Panc1 (cell line): ENCODE results near the gene POLR3K.

Source experiments
- POLR2AphosphoS5 ChIP-seq: IDR thresholded peaks from 2 replicates; pipeline ENCODE4 v1.6.1; 2012; ENCODE audit warnings: mild to moderate bottlenecking, low read depth, low read length, moderate library complexity
- SIN3A ChIP-seq: IDR thresholded peaks from 2 replicates; pipeline ENCODE4 v1.6.1; 2012; ENCODE audit warnings: low read depth, mild to moderate bottlenecking, low read length, moderate library complexity, borderline replicate concordance; ENCODE audit not compliant: insufficient read depth
- TF ChIP-seq, protein P1 (sequence below): fragments of 450-650 bp; IDR thresholded peaks from 2 replicates; pipeline ENCODE4 v1.5.1; 2017; ENCODE audit warnings: mild to moderate bottlenecking

DNA sequence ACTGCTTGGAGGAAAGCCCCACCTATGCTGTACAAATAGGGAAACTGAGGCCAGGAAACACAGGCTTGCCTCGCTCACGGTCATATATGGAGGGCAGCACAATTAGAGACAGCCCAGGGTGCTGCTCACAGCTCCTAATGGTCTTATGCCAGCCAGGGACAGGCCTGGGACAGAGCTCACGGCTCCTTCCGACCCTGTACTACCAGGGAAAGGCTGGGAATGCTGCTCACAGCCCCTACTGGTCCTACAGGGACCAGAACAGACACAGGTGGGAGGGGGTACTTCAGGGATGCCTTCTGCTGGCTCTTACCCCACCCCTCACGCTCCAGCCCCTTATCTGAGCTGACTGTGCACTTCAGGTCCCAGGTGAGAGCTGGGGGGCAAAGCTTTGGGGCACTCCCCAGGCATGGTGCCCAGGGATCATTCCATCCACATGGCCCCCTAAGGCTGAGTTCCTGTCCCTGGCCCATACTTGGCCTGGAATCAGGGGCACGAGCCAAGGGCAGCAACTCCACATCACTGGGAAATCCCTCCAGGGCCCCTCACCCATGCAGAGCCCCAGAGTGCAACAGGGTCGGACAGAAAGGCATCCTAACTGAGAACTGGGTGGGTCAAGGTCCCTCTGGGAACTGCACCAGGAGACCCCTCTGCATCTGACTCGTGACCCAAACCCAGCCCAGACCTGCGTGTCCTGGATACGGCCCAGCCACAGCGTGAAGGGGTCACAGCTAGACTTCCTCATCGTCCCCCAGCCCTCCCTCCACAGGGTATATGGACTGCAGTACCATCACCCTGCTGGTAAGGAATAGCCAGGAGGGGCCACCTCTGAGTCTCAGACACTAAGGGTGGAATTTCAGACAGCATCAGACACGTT lies 13.1 kb upstream of the POLR3K start:
- TF ChIP-seq, protein P1, sequence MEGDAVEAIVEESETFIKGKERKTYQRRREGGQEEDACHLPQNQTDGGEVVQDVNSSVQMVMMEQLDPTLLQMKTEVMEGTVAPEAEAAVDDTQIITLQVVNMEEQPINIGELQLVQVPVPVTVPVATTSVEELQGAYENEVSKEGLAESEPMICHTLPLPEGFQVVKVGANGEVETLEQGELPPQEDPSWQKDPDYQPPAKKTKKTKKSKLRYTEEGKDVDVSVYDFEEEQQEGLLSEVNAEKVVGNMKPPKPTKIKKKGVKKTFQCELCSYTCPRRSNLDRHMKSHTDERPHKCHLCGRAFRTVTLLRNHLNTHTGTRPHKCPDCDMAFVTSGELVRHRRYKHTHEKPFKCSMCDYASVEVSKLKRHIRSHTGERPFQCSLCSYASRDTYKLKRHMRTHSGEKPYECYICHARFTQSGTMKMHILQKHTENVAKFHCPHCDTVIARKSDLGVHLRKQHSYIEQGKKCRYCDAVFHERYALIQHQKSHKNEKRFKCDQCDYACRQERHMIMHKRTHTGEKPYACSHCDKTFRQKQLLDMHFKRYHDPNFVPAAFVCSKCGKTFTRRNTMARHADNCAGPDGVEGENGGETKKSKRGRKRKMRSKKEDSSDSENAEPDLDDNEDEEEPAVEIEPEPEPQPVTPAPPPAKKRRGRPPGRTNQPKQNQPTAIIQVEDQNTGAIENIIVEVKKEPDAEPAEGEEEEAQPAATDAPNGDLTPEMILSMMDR, result no peak
- TF ChIP-seq POLR2AphosphoS5 (no peak), SIN3A (no peak)
